Activated T-helper 2 cell treated with anti-CD3 and anti-CD28 coated beads, Interferon-gamma antibody, Interleukin-2, Interleukin-4, amounts not matched to agents 10 μg/mL and 5 μg/mL and 100 μg/mL, durations not matched to agents 14 hours and 24 hours and 36 hours (primary cell): ENCODE results near the gene POU2F1. TPM values are rescaled to one million over a fixed set of nuclear protein-coding genes. Genes with fewer than 3 reads are reported as not detected.
A peak's percentile ranks its signal among the peaks of the same experiment; 100 is the strongest.

Experiments
- DNase-seq: peaks from one replicate; pipeline ENCODE4 v3.0.0; 2021; ENCODE audit warnings: low spot score
- H3K27ac Mint-ChIP-seq: one replicate; pipeline ENCODE4 v1.8.0; 2021; ENCODE audit warnings: mixed read lengths
- H3K27me3 Mint-ChIP-seq: one replicate; pipeline ENCODE4 v1.8.0; 2021; ENCODE audit warnings: low read depth, mixed read lengths
- H3K36me3 Mint-ChIP-seq: one replicate; pipeline ENCODE4 v1.8.0; 2021; ENCODE audit warnings: low read depth, mixed read lengths
- H3K4me1 Mint-ChIP-seq: one replicate; pipeline ENCODE4 v1.8.0; 2021; ENCODE audit warnings: low read depth, mixed read lengths
- H3K4me3 Mint-ChIP-seq: one replicate; pipeline ENCODE4 v1.8.0; 2021; ENCODE audit warnings: low read depth, mild to moderate bottlenecking, moderate library complexity, mixed read lengths
- H3K9me3 Mint-ChIP-seq: one replicate; pipeline ENCODE4 v1.8.0; 2021; ENCODE audit warnings: mixed read lengths
- intact Hi-C: fragments of 100-400 bp; cut with micrococcal nuclease; formaldehyde crosslinking; loops from one replicate; pipeline ENCODE4 v1.15.1; 2023
- total RNA-seq: library from RNA; stranded (reverse); gene quantifications from 2 replicates; pipeline ENCODE4 v1.2.3, GENCODE V29; 2022

Gene POU2F1
- total RNA-seq, 1 donor from 2014 or later: 21.9 TPM

GRCh38 chr1:167272369-167272957, 51.8 kb downstream of the POU2F1 start:
- Mint-ChIP-seq H3K4me1 (peaks cover 32% of the 10 kb centered on the region), H3K9me3 (no peaks in the 10 kb centered on the region), H3K4me3 (no peak overlapping the region), H3K27me3 (no peaks in the 10 kb centered on the region), H3K36me3 (no peaks in the 10 kb centered on the region), H3K27ac (peak overlapping the region; percentile 21)
- DNase-seq: no peak
- intact Hi-C loops: no loop called here

GRCh38 chr1:167273027-167273800, 52.5 kb downstream of the POU2F1 start:
- H3K27me3 Mint-ChIP-seq: no peaks in the 10 kb centered on the region
- no peaks in the 10 kb centered on the region for H3K36me3 Mint-ChIP-seq
- H3K4me3 Mint-ChIP-seq: no peak overlapping the region
- intact Hi-C loops: no loop called here
- peaks cover 35% of the 10 kb centered on the region for H3K4me1 Mint-ChIP-seq
- no peaks in the 10 kb centered on the region for H3K9me3 Mint-ChIP-seq
- no peak overlapping the region for H3K27ac Mint-ChIP-seq
- no peak for DNase-seq

GRCh38 chr1:167274061-167274460, 53.4 kb downstream of the POU2F1 start:
- Mint-ChIP-seq H3K36me3 (no peaks in the 10 kb centered on the region), H3K27ac (no peak overlapping the region), H3K4me3 (no peak overlapping the region), H3K4me1 (peaks cover 31% of the 10 kb centered on the region), H3K27me3 (no peaks in the 10 kb centered on the region), H3K9me3 (no peaks in the 10 kb centered on the region)
- intact Hi-C loops: no loop called here
- DNase-seq: no peak

DNA sequence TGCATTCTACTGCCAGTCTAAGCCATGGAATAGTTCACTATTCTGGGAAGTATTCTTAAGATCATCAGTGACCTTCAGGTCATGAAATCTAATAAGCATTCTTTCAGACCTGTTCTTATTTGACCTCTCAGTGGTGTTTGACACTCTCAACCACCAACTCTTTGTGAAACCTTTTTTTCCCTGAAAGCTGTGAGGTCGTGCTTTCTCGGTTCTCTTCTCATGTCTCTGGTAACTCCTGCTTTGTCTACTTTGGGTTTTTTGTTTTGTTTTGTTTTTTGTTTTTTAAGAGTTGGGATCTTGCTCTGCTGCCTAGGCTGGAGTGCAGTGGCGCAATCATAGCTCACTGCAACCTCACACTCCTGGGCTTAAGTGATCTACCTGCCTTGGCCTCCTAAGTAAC, 56.3 kb downstream of the POU2F1 start:
- Mint-ChIP-seq H3K9me3 (no peaks in the 10 kb centered on the region), H3K27ac (no peak overlapping the region), H3K4me3 (no peak overlapping the region), H3K27me3 (no peaks in the 10 kb centered on the region), H3K4me1 (peaks cover 26% of the 10 kb centered on the region), H3K36me3 (no peaks in the 10 kb centered on the region)
- DNase-seq: no peak
- intact Hi-C loops: no loop called here

DNA sequence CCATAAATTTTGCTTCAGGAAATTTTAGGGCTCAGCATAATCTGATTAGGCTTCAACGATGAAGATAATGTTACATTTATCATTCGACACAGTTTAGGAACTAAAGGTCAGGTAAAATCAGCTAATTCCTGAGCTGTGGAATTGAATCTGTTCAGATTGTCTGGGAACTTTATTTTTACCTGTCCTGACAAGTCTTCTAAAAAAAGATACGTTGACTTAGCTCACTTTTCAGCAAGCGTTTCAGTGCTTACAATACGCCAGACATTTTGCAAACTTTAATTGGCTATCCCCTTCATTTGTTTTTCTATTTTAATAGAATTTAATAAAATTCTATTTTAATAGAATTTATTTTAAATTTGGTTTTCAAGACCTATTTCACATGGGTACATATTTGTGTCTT, 57.8 kb downstream of the POU2F1 start:
- Mint-ChIP-seq H3K27ac (no peak overlapping the region), H3K4me3 (no peak overlapping the region), H3K9me3 (no peaks in the 10 kb centered on the region), H3K27me3 (no peaks in the 10 kb centered on the region), H3K36me3 (no peaks in the 10 kb centered on the region), H3K4me1 (peaks cover 19% of the 10 kb centered on the region)
- no peak for DNase-seq
- intact Hi-C loops: no loop called here

- H3K27me3 Mint-ChIP-seq: no peaks in the 10 kb centered on the region
- DNase-seq: no peak
- H3K27ac Mint-ChIP-seq: no peak overlapping the region
- no peaks in the 10 kb centered on the region for H3K9me3 Mint-ChIP-seq
- peaks cover 17% of the 10 kb centered on the region for H3K4me1 Mint-ChIP-seq
- intact Hi-C loops: no loop called here
- H3K4me3 Mint-ChIP-seq: no peak overlapping the region
- no peaks in the 10 kb centered on the region for H3K36me3 Mint-ChIP-seq
Observed at GRCh38 chr1:167280912-167281311, 60.2 kb downstream of the POU2F1 start.

GRCh38 chr1:167288390-167289074, 67.8 kb downstream of the POU2F1 start:
- H3K4me3 Mint-ChIP-seq: no peak overlapping the region
- no peak for DNase-seq
- no peaks in the 10 kb centered on the region for H3K27me3 Mint-ChIP-seq
- no peaks in the 10 kb centered on the region for H3K36me3 Mint-ChIP-seq
- no peak overlapping the region for H3K27ac Mint-ChIP-seq
- peaks cover 5% of the 10 kb centered on the region for H3K4me1 Mint-ChIP-seq
- intact Hi-C loops: no loop called here
- peaks cover 5% of the 10 kb centered on the region for H3K9me3 Mint-ChIP-seq

- no peak for DNase-seq
- Mint-ChIP-seq H3K4me3 (no peak overlapping the region), H3K36me3 (no peaks in the 10 kb centered on the region), H3K9me3 (peaks cover 5% of the 10 kb centered on the region), H3K27ac (no peak overlapping the region), H3K27me3 (no peaks in the 10 kb centered on the region), H3K4me1 (peaks cover 6% of the 10 kb centered on the region)
- intact Hi-C loops: no loop called here
Observed at GRCh38 chr1:167289075-167289442, 68.4 kb downstream of the POU2F1 start.

DNA sequence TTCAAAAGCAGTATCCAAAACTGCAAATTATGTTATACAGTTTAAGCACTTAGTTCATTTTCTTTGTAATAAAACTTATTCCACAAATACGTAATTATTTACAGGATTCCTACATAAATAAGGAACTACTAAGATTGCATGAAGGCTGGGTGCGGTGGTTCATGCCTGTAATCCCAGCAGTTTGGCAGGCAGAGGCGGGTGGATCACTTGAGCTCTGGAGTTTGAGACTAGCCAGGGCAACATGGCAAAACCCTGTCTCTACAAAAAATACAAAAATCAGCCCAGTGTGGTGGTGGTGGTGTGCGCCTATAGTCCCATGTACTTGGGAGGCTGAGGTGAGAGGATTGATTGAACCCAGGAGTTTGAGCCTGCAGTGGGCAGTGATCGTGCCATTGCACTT, 69.3 kb downstream of the POU2F1 start:
- Mint-ChIP-seq H3K27ac (no peak overlapping the region), H3K4me1 (peaks cover 11% of the 10 kb centered on the region), H3K9me3 (peaks cover 5% of the 10 kb centered on the region), H3K27me3 (no peaks in the 10 kb centered on the region), H3K36me3 (no peaks in the 10 kb centered on the region), H3K4me3 (no peak overlapping the region)
- intact Hi-C loops: no loop called here
- DNase-seq: no peak

- peaks cover 5% of the 10 kb centered on the region for H3K9me3 Mint-ChIP-seq
- H3K27me3 Mint-ChIP-seq: no peaks in the 10 kb centered on the region
- intact Hi-C loops: no loop called here
- H3K36me3 Mint-ChIP-seq: no peaks in the 10 kb centered on the region
- no peak overlapping the region for H3K27ac Mint-ChIP-seq
- DNase-seq: no peak
- peaks cover 9% of the 10 kb centered on the region for H3K4me1 Mint-ChIP-seq
- no peak overlapping the region for H3K4me3 Mint-ChIP-seq
Observed at GRCh38 chr1:167291539-167292185, 71.0 kb downstream of the POU2F1 start.

- Mint-ChIP-seq H3K4me3 (no peak overlapping the region), H3K27ac (no peak overlapping the region), H3K27me3 (no peaks in the 10 kb centered on the region), H3K9me3 (peaks cover 5% of the 10 kb centered on the region), H3K4me1 (peaks cover 9% of the 10 kb centered on the region), H3K36me3 (no peaks in the 10 kb centered on the region)
- DNase-seq: no peak
- intact Hi-C loops: no loop called here
Observed at GRCh38 chr1:167292216-167292615, 71.5 kb downstream of the POU2F1 start.

DNA sequence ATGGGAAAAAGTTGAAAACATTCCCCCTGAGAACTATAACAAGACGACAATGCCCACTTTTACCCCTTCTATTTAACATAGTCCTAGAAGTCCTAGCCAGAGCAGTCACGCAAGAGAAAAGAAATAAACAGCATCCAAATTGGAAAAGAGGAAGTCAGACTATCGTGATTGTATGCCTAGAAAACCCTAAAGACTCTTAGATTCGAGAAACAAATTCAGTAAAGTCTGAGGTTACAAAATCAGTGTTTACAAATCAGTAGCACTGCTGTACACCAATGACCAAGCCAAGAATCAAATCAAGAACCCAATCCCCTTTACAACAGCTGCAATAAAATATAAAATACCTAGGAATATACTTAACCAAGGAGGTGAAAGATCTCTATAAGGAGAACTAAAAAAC, 72.4 kb downstream of the POU2F1 start:
- peaks cover 10% of the 10 kb centered on the region for H3K4me1 Mint-ChIP-seq
- no peaks in the 10 kb centered on the region for H3K36me3 Mint-ChIP-seq
- DNase-seq: no peak
- H3K27ac Mint-ChIP-seq: no peak overlapping the region
- no peaks in the 10 kb centered on the region for H3K27me3 Mint-ChIP-seq
- H3K4me3 Mint-ChIP-seq: no peak overlapping the region
- intact Hi-C loops: no loop called here
- H3K9me3 Mint-ChIP-seq: peaks cover 5% of the 10 kb centered on the region

DNA sequence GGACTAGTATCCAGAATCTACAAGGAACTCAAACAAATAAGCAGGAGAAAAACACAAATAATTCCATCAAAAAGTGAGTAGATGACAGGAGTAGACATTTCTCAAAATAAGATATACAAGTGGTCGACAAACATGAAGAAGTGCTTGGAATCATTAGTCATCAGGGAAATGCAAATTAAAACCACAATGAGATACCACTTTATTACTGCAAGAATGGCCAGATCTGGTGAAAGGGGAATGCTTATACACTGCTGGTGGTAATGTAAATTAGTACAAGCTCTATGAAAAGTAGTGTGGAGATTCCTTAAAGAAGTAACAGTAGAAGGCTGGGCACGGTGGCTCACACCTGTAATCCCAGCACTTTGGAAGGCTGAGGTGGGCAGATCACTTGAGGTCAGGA, 73.8 kb downstream of the POU2F1 start:
- peaks cover 10% of the 10 kb centered on the region for H3K4me1 Mint-ChIP-seq
- H3K4me3 Mint-ChIP-seq: no peak overlapping the region
- no peak overlapping the region for H3K27ac Mint-ChIP-seq
- H3K9me3 Mint-ChIP-seq: peaks cover 5% of the 10 kb centered on the region
- intact Hi-C loops: no loop called here
- no peak for DNase-seq
- no peaks in the 10 kb centered on the region for H3K36me3 Mint-ChIP-seq
- H3K27me3 Mint-ChIP-seq: no peaks in the 10 kb centered on the region
